Kidney (tissue), 14 donors: ENCODE data around the gene LRRK1. TPM values are rescaled to one million over a fixed set of nuclear protein-coding genes. Genes with fewer than 3 reads are reported as not detected.

Experiments used
- DNase-seq, 5 donors: peaks; one replicate each; pipeline ENCODE4 v3.0.0-alpha.2; 2013 to 2020
- FAIRE-seq: peaks from 2 replicates; lab custom pipeline; 2012; peaks lifted over from hg19 to GRCh38; lab: Jason Lieb, UNC
- H3K27ac ChIP-seq, 2 donors: one replicate each; pipeline ENCODE4 v1.7.0; 2013; ENCODE audit warnings: low read depth in 2 of 2, low read length in 2 of 2, inconsistent platforms in 1 of 2
- H3K27me3 ChIP-seq: one replicate; pipeline ENCODE4 v1.7.1; 2013; ENCODE audit warnings: low read length, inconsistent platforms; ENCODE audit not compliant: control insufficient read depth, insufficient read depth
- H3K36me3 ChIP-seq, 3 donors: one replicate each; pipeline versions ENCODE4 v1.7.0 to v1.7.1; 2013; ENCODE audit warnings: low read length in 3 of 3, control low read depth in 1 of 3, inconsistent platforms in 1 of 3; ENCODE audit not compliant: insufficient read depth in 3 of 3, control insufficient read depth in 2 of 3
- H3K4me1 ChIP-seq, 3 donors: one replicate each; pipeline versions ENCODE4 v1.7.0 to v1.7.1; 2013; ENCODE audit warnings: low read length in 3 of 3, inconsistent platforms in 1 of 3, low read depth in 1 of 3; ENCODE audit not compliant: control insufficient read depth in 2 of 3, insufficient read depth in 2 of 3
- H3K4me3 ChIP-seq, 3 donors: one replicate each; pipeline versions ENCODE4 v1.7.0 to v1.8.1; 2013; ENCODE audit warnings: low read length in 3 of 3, control low read depth in 1 of 3, inconsistent platforms in 1 of 3
- H3K9ac ChIP-seq, 3 donors: one replicate each; pipeline versions ENCODE4 v1.7.0 to v1.7.1; 2013; ENCODE audit warnings: low read length in 3 of 3, control low read depth in 1 of 3, inconsistent platforms in 1 of 3
- H3K9me3 ChIP-seq, 3 donors: one replicate each; pipeline versions ENCODE4 v1.7.0 to v1.7.1; 2013; ENCODE audit warnings: low read length in 3 of 3, control low read depth in 1 of 3, inconsistent platforms in 1 of 3; ENCODE audit not compliant: control insufficient read depth in 2 of 3, insufficient read depth in 1 of 3
- intact Hi-C: fragments of 100-400 bp; cut with DNase I; formaldehyde crosslinking; loops from one replicate; pipeline ENCODE4 v1.11.1; 2022
- polyA plus RNA-seq: library from polyadenylated mRNA; stranded (reverse); fragments of 350-450 nt; fragmentation: Illumina TruSeq; extraction: RNeasy Lipid Tissue Mini Kit (QIAGEN cat#74804); gene quantifications from one replicate; pipeline ENCODE4 v1.2.3, GENCODE V29; 2014; ENCODE audit warnings: low read depth, low replicate concordance; ENCODE audit not compliant: insufficient read depth
- total RNA-seq: library from RNA; stranded (reverse); fragmentation: NEBNext Ultra II Directional; extraction: Animal tissue kit (Norgen Biotek cat#: 25700); gene quantifications from one replicate; pipeline ENCODE4 v1.2.1, GENCODE V29; 2021
- TF ChIP-seq, protein P1 (sequence below): IDR thresholded peaks from 3 replicates; pipeline ENCODE4 v1.5.1; 2012; ENCODE audit warnings: mild to moderate bottlenecking, moderate library complexity, borderline replicate concordance; ENCODE audit not compliant: insufficient read depth; ENCODE audit errors: extremely low read depth
- donor health status: control.
- donor health status: control.
- donor health status: control.
- donor health status: control.
- donor health status: control.
- donor health status: DM: yes; HTN: yes; CAD: no.
- donor health status: Normal renal cell carcinoma (clear cell type).

Gene LRRK1
- total and polyA plus RNA-seq, 2 donors from 2014 or later, result 1.1 to 24.9 TPM

DNA sequence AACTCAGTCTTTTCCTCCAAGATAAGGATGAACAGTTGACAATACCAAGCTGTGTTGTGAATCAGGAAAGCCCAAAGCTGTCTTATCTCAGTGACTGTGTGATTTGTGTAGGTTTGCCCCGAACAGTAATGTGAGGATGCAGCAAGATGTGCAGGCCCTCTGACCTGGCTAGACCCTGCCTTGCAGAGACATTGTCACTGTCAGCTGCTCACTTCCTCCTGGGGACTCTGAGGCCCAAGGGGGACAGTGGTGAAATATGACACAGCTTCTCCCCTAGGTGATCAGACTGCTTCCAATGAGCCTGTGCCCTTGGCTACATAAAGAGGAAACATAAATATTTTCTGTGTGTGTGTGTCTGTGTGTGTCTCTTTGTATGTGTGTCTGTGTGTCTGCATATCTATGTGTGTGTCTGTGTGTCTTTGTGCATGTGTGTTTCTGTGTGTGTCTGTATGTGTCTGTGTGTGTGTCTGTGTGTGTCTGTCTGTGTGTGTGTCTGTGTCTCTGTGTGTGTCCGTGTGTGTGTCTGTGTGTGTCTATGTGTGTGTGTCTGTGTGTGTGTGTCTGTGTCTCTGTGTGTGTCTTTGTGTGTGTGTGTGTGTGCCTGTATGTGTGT is 21.7 kb downstream of the LRRK1 start:
- intact Hi-C loops, result no loop called here
- H3K36me3 ChIP-seq, result no peaks in the 10 kb centered on the region
- peaks cover 0 to 2% (median 0%) of the 10 kb centered on the region in 3 donors for H3K4me1 ChIP-seq
- no peak overlapping the region for H3K9ac ChIP-seq
- no peak overlapping the region for H3K27ac ChIP-seq
- TF ChIP-seq, protein P1, sequence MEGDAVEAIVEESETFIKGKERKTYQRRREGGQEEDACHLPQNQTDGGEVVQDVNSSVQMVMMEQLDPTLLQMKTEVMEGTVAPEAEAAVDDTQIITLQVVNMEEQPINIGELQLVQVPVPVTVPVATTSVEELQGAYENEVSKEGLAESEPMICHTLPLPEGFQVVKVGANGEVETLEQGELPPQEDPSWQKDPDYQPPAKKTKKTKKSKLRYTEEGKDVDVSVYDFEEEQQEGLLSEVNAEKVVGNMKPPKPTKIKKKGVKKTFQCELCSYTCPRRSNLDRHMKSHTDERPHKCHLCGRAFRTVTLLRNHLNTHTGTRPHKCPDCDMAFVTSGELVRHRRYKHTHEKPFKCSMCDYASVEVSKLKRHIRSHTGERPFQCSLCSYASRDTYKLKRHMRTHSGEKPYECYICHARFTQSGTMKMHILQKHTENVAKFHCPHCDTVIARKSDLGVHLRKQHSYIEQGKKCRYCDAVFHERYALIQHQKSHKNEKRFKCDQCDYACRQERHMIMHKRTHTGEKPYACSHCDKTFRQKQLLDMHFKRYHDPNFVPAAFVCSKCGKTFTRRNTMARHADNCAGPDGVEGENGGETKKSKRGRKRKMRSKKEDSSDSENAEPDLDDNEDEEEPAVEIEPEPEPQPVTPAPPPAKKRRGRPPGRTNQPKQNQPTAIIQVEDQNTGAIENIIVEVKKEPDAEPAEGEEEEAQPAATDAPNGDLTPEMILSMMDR, result no peak
- no peak for DNase-seq
- H3K9me3 ChIP-seq, result no peaks in the 10 kb centered on the region
- no peak overlapping the region for H3K4me3 ChIP-seq
- no peaks in the 10 kb centered on the region for H3K27me3 ChIP-seq
- FAIRE-seq, result no peak

DNA sequence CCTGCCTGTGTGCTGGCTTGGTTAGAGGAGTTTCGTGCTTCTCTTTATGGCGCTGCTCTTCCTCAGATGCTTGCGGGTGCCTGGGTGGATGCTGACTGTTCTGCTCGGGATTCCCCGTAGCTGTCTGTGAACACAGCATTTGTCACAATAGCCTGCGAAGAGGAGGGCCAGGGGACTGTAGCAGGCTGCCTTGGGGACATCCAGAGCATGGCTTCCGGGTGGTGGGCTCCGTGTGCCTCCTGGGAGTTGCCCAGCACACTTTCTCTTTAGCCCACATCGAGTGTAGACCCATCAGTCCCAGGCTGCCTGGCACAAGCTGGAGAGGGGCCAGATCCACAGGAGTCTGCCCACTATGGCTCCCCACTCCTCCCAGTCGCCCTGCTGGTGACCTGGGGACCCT is 22.4 kb downstream of the LRRK1 start:
- Histone ChIP-seq H3K9ac (no peak overlapping the region), H3K9me3 (no peaks in the 10 kb centered on the region), H3K4me1 (peaks cover 0 to 2% (median 0%) of the 10 kb centered on the region in 3 donors), H3K36me3 (no peaks in the 10 kb centered on the region), H3K27me3 (no peaks in the 10 kb centered on the region), H3K4me3 (no peak overlapping the region), H3K27ac (no peak overlapping the region)
- intact Hi-C loops, result no loop called here
- DNase-seq (no peak), FAIRE-seq (no peak)
- TF ChIP-seq, protein P1, result no peak

DNA sequence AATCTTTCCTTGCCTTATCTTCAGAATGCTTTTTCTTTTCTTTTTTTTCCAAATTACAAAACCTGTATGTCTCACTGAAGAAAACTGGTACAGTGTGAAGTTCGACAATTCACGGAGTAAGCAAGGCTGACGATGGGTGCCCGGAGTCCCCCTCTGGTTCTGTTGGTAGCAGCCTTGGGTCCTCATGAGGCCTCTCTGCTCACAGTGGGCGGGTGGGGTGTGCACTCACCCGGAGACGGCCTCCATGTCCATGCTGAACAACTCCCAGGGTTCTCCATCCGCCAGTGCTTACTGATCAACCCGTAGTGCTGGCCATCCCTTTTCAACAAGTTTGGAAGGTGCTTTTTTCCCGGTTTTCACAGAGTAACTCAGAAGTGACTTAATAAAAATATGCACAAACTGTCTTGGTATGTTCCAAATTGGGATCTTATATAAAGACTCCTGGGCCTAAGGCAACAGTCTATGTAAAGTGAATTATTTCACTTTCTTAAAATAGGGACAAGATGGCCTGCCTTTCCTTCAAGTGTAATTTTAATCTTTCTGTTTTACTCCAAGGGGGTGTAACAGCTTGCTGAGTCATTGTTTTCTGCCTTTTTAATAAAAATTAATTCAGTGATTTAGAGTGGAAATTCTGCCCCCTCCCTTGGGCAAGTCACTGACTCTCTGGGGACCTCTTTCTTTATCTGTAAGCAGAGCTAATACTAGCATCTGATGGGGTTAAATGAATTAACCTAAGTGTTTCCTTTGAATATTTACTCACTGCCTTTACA is 23.7 kb downstream of the LRRK1 start:
- TF ChIP-seq, protein P1, result no peak
- H3K4me3 ChIP-seq, result no peak overlapping the region
- peaks cover 0 to 2% (median 0%) of the 10 kb centered on the region in 3 donors for H3K4me1 ChIP-seq
- intact Hi-C loops, result no loop called here
- no peak overlapping the region for H3K9ac ChIP-seq
- H3K36me3 ChIP-seq, result no peaks in the 10 kb centered on the region
- H3K27ac ChIP-seq, result no peak overlapping the region
- no peak for FAIRE-seq
- H3K9me3 ChIP-seq, result no peaks in the 10 kb centered on the region
- H3K27me3 ChIP-seq, result no peaks in the 10 kb centered on the region
- DNase-seq, result no peak
